Coronary artery (tissue), 2 donors: ENCODE results near the gene CCDC51.

ENCODE experiments used
- DNase-seq: peaks from one replicate; pipeline ENCODE4 v3.0.0-alpha.2; 2017; ENCODE audit warnings: low spot score
- H3K27ac ChIP-seq, 2 donors: fragments of 200-600 bp; sonication (generic); one replicate each; pipeline ENCODE4 v1.5.1; 2016 to 2019
- H3K4me3 ChIP-seq: fragments of 200-600 bp; sonication (generic); 2 replicates; pipeline ENCODE4 v1.5.1; 2016; ENCODE audit warnings: mild to moderate bottlenecking, moderate library complexity
- CTCF ChIP-seq: fragments of 200-600 bp; sonication (generic); IDR thresholded peaks from one replicate; pipeline ENCODE4 v1.5.1; 2019; ENCODE audit warnings: antibody characterized with exemption

CCDC51 gene

DNA sequence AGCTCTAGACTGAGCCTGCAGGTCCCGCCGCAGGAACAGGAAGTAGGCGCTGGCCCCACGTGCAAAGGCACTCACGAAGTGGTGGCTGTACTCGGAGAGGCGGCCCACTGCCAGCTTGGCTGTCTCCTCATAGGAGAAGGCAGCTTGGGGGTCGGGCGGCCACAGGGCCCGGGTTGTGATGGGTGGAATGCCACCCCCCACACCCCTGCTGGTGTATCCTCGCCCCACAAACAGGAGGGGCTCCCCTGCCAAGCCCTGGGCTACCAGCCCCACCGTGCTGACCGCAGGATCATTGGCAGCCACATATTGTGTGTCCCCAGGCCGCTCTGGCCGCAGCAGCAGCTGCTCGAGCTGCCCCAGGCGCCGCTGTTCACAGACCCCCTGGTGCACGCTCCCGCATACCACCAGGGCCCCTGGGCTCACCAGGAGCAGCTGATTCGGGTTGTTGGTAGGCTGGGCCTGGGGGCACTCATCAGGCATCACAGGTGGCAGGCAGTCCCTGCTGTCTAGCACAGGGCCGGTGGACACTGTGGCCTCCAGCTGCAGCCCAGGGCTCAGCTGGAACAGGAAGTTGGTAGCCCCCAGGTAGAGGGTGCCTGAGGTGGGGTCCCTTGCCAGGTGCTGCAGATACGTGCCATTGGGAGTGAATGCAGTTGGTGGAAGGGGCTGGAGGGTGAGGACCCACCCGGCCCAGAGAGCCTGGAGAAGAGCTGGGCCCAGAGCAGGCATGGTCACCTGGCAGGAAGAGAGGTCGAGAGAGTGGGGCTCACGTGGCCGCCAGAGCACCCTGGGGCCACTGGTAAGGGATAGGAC lies 15.8 kb downstream of the CCDC51 start:
- no peak for TF ChIP-seq CTCF
- Histone ChIP-seq H3K27ac (peak overlapping the region; percentile 97 to 99), H3K4me3 (peak overlapping the region; percentile 35)
- DNase-seq = no peak

DNA sequence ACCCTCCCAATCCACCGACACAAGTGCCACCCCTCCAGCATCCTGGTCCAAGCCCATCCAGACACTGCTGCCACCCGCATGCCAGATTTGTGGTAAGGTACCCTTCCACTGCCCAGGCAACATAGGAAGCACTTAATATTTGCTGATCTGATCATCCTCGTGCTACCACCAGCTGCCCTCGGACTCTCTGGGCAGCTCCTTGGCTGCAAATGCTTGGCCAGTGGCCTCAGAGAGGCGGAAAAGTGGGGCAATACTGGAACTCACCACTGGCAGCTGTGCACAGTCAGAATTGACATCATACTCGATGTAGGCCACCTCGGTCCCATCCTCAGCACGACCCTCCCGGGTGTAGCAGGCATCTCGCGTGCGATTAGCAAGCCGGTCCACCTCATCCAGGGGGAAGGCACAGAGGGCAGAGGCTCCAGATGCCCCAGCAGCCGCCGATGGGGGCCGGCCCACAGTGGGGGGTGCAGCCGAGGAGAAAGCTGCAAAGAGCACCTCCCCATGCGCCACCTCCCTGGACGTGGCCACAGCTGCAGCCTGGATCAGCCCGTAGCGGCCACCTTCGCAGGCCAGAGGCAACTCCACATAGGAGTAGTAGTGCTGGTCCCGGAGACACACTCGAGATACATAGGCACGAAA lies 16.6 kb downstream of the CCDC51 start:
- no peak for TF ChIP-seq CTCF
- H3K27ac ChIP-seq = peak overlapping the region; percentile 1 to 99
- no peak for DNase-seq
- peak overlapping the region; percentile 35 for H3K4me3 ChIP-seq

DNA sequence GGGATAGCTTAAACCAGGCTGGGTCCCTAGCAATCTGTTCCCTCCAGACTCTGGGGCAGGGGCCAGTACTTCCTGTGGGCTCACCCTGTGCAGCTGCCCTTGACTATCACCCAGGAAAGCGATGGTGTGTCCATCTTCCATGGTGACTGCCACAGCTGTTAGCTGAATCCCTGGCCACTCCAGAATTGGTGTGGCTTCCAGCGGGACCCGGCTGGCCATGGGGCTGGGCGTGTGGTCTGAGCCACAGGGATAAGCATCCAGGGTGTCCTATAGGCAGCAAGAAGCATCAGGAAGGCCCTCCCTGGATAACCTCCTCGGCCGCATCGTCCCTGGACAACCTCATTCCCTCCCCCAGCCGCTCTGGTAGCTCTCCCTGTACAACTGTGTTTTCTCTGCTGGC lies 17.2 kb downstream of the CCDC51 start:
- TF ChIP-seq CTCF = no peak
- DNase-seq = no peak
- H3K27ac ChIP-seq = peak overlapping the region; percentile 1 to 99
- peak overlapping the region; percentile 35 for H3K4me3 ChIP-seq

DNA sequence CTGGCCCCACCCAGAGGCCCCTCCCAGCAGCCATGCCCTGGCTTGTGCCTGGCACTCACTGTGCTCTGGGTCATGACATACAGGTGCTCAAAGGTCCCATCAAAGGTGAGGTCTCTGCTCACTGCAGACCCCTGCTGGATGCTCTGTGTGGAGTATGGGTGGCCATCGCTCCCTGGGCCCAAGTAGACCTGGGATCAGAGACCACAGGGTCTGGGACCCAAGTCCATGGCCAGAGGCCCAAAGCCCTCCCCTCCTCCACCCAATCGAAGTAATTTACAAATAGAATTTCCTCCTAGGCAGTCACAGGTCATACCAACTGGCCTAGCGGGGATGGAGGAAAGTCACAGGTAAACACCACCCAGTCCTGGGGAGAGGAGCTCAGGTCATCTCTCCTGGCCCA lies 17.6 kb downstream of the CCDC51 start:
- TF ChIP-seq CTCF = no peak
- no peak for DNase-seq
- peak overlapping the region; percentile 1 to 99 for H3K27ac ChIP-seq
- H3K4me3 ChIP-seq = no peak overlapping the region

DNA sequence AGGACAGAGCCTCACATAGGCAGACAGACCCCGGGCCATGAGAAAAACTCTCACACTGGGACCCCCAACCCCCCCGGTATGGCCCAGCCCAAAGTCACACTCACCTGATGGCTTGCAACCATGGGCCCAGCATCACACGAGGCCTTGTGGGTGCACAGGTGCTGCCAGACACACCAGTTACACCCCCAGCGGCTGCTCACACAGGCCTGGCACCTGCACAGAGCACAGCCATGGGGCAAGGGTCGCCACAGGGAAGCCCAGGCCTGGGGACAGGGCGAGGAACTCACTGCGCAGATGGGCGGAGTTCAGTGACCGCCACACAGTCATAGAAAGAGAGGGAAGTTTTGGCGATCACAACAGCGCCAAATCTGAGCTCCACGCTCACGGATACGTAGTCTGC lies 19.4 kb downstream of the CCDC51 start:
- Histone ChIP-seq H3K4me3 (no peak overlapping the region), H3K27ac (no peak overlapping the region)
- no peak for DNase-seq
- TF ChIP-seq CTCF = no peak

- Histone ChIP-seq H3K4me3 (no peak overlapping the region), H3K27ac (no peak overlapping the region)
- no peak for DNase-seq
- no peak for TF ChIP-seq CTCF
Measured at GRCh38 chr3:48419597-48419996, 20.3 kb downstream of the CCDC51 start.

DNA sequence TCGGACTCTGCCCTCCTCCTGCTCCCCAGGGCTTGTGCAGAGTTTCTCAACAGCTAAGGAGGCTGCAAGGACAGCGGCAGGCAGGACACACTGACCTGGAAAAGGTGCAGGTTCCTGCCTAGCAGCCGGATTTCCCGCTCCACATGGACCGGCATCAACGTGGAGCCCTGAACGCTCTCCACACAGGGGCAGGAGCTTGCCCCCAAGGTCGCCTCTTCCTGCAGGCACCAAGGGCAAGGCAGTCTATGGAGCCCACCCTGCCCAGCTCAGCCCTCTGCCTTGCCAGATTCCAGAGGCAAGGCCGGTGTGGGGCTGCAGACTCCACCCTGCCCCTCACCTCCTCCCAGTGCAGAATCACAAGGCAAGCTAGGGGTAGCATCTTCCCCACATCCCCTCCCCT lies 20.8 kb downstream of the CCDC51 start:
- DNase-seq = no peak

More for the DNA sequence above, 20.8 kb downstream of the CCDC51 start:
- TF ChIP-seq CTCF = no peak
- Histone ChIP-seq H3K4me3 (no peak overlapping the region), H3K27ac (no peak overlapping the region)
